ENCODE data around the gene KMT5B. TPM values are rescaled to one million over a fixed set of nuclear protein-coding genes. Genes with fewer than 3 reads are reported as not detected.

KMT5B gene
- total RNA-seq, 1 experiment from 2014 or later = 43.8 TPM

DNA sequence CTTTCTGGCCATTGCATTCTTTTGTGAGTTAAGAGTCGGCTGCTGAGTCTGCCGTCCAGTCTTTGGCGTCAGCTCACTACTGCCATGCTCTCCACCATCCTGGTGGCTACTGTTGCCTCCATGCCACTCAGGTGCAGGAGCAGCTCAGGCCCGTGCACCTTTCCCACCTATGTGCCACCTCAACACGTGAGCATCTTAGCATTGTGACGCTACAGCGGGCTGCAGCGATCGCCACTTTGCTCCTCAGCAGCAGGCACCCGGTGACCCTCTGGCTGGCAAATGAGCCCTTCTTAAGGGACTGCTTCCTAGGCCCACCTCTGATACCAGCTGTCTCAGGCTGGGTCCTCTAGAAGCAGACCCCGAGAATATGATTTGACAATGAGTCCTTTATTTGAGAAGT is 11.5 kb upstream of the KMT5B start:
- CTCF ChIA-PET = interaction anchor here (0.9 to 1.9 kb wide), 2 partner anchors 18 to 73 kb away, joined by 3 to 7 read pairs; no protein-coding TSS in a partner anchor
- Mint-ChIP-seq H3K9me3 (peaks cover 24% of the 10 kb centered on the region), H3K27me3 (ENCODE audit: low read depth) (peaks cover 8% of the 10 kb centered on the region), H3K4me1 (no peaks in the 10 kb centered on the region), H3K4me3 (no peak overlapping the region), H3K27ac (no peak overlapping the region), H3K36me3 (no peaks in the 10 kb centered on the region)
- ATAC-seq (no peak), DNase-seq (ENCODE audit: low spot score) (no peak)
- POLR2A ChIA-PET = no interaction called here
- TF ChIP-seq NR2C2 (CRISPR knock-in tag; IDR thresholded peaks at IDR 0.05) (no peak), ESRRA (CRISPR knock-in tag; IDR thresholded peaks at IDR 0.05; ENCODE audit: borderline replicate concordance) (no peak), ARID4B (CRISPR knock-in tag; IDR thresholded peaks at IDR 0.05; ENCODE audit: borderline replicate concordance) (no peak), SOX15 (CRISPR knock-in tag; IDR thresholded peaks at IDR 0.05) (no peak), STAT6 (CRISPR knock-in tag; conservative IDR thresholded peaks at IDR 0.05; ENCODE audit: low read depth) (no peak), ZNF138 (CRISPR knock-in tag; conservative IDR thresholded peaks at IDR 0.05) (no peak), CREB1 (CRISPR knock-in tag; IDR thresholded peaks at IDR 0.05) (no peak), MXD4 (CRISPR knock-in tag; IDR thresholded peaks at IDR 0.05; ENCODE audit: borderline replicate concordance) (no peak), ELF4 (CRISPR knock-in tag; IDR thresholded peaks at IDR 0.05; ENCODE audit: low read depth) (no peak), ZNF396 (CRISPR knock-in tag; IDR thresholded peaks at IDR 0.05; ENCODE audit: borderline replicate concordance) (no peak)

DNA sequence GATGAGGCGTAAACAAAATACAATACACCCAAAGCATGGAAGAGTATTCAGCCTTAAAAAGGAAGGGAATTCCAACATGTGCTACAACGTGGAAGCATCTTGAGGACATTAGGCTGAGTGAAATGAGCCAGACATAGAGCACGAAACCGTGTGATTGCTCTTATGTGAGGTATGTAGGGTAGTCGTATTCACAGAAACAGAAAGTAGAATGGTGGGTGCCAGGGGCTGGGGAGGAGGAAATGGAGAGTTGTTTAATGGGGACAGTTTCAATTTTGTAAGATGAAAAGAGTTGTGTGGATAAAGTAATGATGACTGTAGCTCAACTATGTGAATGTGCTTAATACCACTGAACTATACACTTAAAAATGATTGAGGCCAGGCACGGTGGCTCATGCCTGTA is 10.2 kb upstream of the KMT5B start:
- no peak overlapping the region for H3K4me3 Mint-ChIP-seq
- ChIA-PET CTCF (no interaction called here), POLR2A (no interaction called here)
- no peak for ATAC-seq
- H3K4me1 Mint-ChIP-seq = no peaks in the 10 kb centered on the region
- H3K27ac Mint-ChIP-seq = no peak overlapping the region
- H3K9me3 Mint-ChIP-seq = peaks cover 14% of the 10 kb centered on the region
- TF ChIP-seq EMX1 (CRISPR knock-in tag; IDR thresholded peaks at IDR 0.05) = no peak
- no peak for TF ChIP-seq ETV6 (CRISPR knock-in tag; IDR thresholded peaks at IDR 0.05)
- no peak for TF ChIP-seq NFE2L1 (CRISPR knock-in tag; IDR thresholded peaks at IDR 0.05)
- TF ChIP-seq, protein P1, sequence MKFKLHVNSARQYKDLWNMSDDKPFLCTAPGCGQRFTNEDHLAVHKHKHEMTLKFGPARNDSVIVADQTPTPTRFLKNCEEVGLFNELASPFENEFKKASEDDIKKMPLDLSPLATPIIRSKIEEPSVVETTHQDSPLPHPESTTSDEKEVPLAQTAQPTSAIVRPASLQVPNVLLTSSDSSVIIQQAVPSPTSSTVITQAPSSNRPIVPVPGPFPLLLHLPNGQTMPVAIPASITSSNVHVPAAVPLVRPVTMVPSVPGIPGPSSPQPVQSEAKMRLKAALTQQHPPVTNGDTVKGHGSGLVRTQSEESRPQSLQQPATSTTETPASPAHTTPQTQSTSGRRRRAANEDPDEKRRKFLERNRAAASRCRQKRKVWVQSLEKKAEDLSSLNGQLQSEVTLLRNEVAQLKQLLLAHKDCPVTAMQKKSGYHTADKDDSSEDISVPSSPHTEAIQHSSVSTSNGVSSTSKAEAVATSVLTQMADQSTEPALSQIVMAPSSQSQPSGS (CRISPR knock-in tag; IDR thresholded peaks at IDR 0.05; ENCODE audit: borderline replicate concordance, low read depth) = no peak
- TF ChIP-seq MYBL2 (CRISPR knock-in tag; IDR thresholded peaks at IDR 0.05) = no peak
- TF ChIP-seq NR3C1 (CRISPR knock-in tag; conservative IDR thresholded peaks at IDR 0.05; ENCODE audit: low read depth) = no peak
- peaks cover 8% of the 10 kb centered on the region for H3K27me3 Mint-ChIP-seq (ENCODE audit: low read depth)
- DNase-seq (ENCODE audit: low spot score) = no peak
- no peaks in the 10 kb centered on the region for H3K36me3 Mint-ChIP-seq

DNA sequence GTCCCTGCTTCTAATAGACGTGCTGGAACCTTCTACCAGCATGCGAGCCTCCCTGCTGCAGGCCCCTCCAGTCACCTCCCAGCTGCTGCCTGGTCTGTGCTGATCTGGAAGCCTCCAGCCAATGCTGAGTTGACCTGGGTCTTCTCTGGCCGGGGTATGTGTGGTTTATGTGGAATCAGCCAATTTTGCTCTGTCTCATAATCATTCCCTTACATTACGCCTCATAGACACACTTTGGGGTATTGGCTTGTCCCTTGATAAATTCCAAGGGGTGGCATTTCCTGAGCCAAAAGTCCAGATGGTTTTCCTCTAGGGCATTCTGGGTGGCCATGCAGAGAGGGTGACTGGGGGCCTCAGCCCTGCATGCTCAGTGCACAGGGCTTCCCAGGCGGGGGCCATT is 8.3 kb upstream of the KMT5B start:
- Mint-ChIP-seq H3K27me3 (ENCODE audit: low read depth) (peaks cover 2% of the 10 kb centered on the region), H3K27ac (no peak overlapping the region), H3K4me3 (no peak overlapping the region), H3K36me3 (no peaks in the 10 kb centered on the region), H3K9me3 (peaks cover 14% of the 10 kb centered on the region), H3K4me1 (no peaks in the 10 kb centered on the region)
- CTCF ChIA-PET = no interaction called here
- POLR2A ChIA-PET = no interaction called here
- ATAC-seq = no peak
- DNase-seq (ENCODE audit: low spot score) = no peak
- TF ChIP-seq, protein P2, sequence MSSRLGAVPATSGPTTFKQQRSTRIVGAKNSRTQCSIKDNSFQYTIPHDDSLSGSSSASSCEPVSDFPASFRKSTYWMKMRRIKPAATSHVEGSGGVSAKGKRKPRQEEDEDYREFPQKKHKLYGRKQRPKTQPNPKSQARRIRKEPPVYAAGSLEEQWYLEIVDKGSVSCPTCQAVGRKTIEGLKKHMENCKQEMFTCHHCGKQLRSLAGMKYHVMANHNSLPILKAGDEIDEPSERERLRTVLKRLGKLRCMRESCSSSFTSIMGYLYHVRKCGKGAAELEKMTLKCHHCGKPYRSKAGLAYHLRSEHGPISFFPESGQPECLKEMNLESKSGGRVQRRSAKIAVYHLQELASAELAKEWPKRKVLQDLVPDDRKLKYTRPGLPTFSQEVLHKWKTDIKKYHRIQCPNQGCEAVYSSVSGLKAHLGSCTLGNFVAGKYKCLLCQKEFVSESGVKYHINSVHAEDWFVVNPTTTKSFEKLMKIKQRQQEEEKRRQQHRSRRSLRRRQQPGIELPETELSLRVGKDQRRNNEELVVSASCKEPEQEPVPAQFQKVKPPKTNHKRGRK (CRISPR knock-in tag; IDR thresholded peaks at IDR 0.05; ENCODE audit: borderline replicate concordance) = no peak
- no peak for TF ChIP-seq NR2C2 (CRISPR knock-in tag; IDR thresholded peaks at IDR 0.05)
- TF ChIP-seq ATF6 (CRISPR knock-in tag; IDR thresholded peaks at IDR 0.05) = no peak
- no peak for TF ChIP-seq CREB1 (CRISPR knock-in tag; IDR thresholded peaks at IDR 0.05)
- no peak for TF ChIP-seq NFYB (CRISPR knock-in tag; conservative IDR thresholded peaks at IDR 0.05; ENCODE audit: low read depth)
- no peak for TF ChIP-seq SMAD4 (CRISPR knock-in tag; IDR thresholded peaks at IDR 0.05)
- no peak for TF ChIP-seq GTF2I (CRISPR knock-in tag; conservative IDR thresholded peaks at IDR 0.05)
- TF ChIP-seq EMX1 (CRISPR knock-in tag; IDR thresholded peaks at IDR 0.05) = no peak
- TF ChIP-seq ATF1 (CRISPR knock-in tag; IDR thresholded peaks at IDR 0.05) = no peak
